Neural cell (in vitro differentiated cells): ENCODE results near the gene BIRC7. TPM values are rescaled to one million over a fixed set of nuclear protein-coding genes. Genes with fewer than 3 reads are reported as not detected.

Experiments
- H2AFZ ChIP-seq: fragments of 200-600, 300-800 bp; sonication (generic), shearing (Covaris generic); 2 replicates; pipeline ENCODE4 v1.6.0; 2014; ENCODE audit warnings: low read depth, mild to moderate bottlenecking, antibody characterized with exemption, low read length, moderate library complexity
- H3F3A ChIP-seq: fragments of 200-600 bp; shearing (Covaris generic); 2 replicates; pipeline ENCODE4 v1.6.1; 2016; ENCODE audit warnings: mild to moderate bottlenecking, moderate library complexity, mixed read lengths, antibody characterized with exemption, low read length; ENCODE audit not compliant: insufficient read depth, poor library complexity, severe bottlenecking
- H3K27ac ChIP-seq: fragments of 200-600, 300-800 bp; sonication (generic), shearing (Covaris generic); 2 replicates; pipeline ENCODE4 v1.5.1; 2014; ENCODE audit warnings: mild to moderate bottlenecking, low read length, moderate library complexity
- H3K27me3 ChIP-seq: fragments of 300-800, 200-600 bp; sonication (generic), shearing (Covaris generic); 2 replicates; pipeline ENCODE4 v1.6.0; 2014; ENCODE audit warnings: mild to moderate bottlenecking, low read depth, low read length, moderate library complexity; ENCODE audit not compliant: insufficient read depth
- H3K36me3 ChIP-seq: fragments of 300-800, 200-600 bp; sonication (generic), shearing (Covaris generic); 2 replicates; pipeline ENCODE4 v1.5.1; 2014; ENCODE audit warnings: mild to moderate bottlenecking, antibody characterized with exemption, low read length, moderate library complexity; ENCODE audit not compliant: insufficient read depth
- H3K4me2 ChIP-seq: fragments of 300-800, 200-600 bp; sonication (generic), shearing (Covaris generic); 2 replicates; pipeline ENCODE4 v1.6.0; 2014; ENCODE audit warnings: mild to moderate bottlenecking, low read length
- H3K4me3 ChIP-seq: fragments of 300-800, 200-600 bp; sonication (generic), shearing (Covaris generic); 2 replicates; pipeline ENCODE4 v1.5.1; 2014; ENCODE audit warnings: mild to moderate bottlenecking, low read length, moderate library complexity
- H3K79me2 ChIP-seq: fragments of 200-600 bp; shearing (Covaris generic); replicated peaks from 2 replicates; pipeline ENCODE4 v1.6.0; 2014; ENCODE audit warnings: mild to moderate bottlenecking, low read length, moderate library complexity; ENCODE audit not compliant: insufficient read depth
- H3K9ac ChIP-seq: fragments of 300-800, 200-600 bp; sonication (generic), shearing (Covaris generic); 2 replicates; pipeline ENCODE4 v1.6.1; 2016; ENCODE audit warnings: mild to moderate bottlenecking, low read length, mixed read lengths
- H3K9me2 ChIP-seq: fragments of 200-600 bp; shearing (Covaris generic); 2 replicates; pipeline ENCODE4 v1.6.1; 2016; ENCODE audit warnings: mild to moderate bottlenecking, low read length, mixed read lengths; ENCODE audit not compliant: insufficient read depth
- H3K9me3 ChIP-seq: fragments of 200-600, 300-800 bp; sonication (generic), shearing (Covaris generic); 2 replicates; pipeline ENCODE4 v1.6.1; 2016; ENCODE audit warnings: mild to moderate bottlenecking, mixed run types, low read length, moderate library complexity, mixed read lengths
- H4K20me1 ChIP-seq: fragments of 200-600 bp; shearing (Covaris generic); 2 replicates; pipeline ENCODE4 v1.6.1; 2016; ENCODE audit warnings: mild to moderate bottlenecking, mixed run types; ENCODE audit not compliant: insufficient read depth
- EP300 ChIP-seq: fragments of 450-650 bp; conservative IDR thresholded peaks from 2 replicates; pipeline ENCODE4 v1.6.1; 2014; ENCODE audit warnings: antibody characterized with exemption, mild to moderate bottlenecking, moderate library complexity; ENCODE audit not compliant: poor library complexity, severe bottlenecking
- EZH2 ChIP-seq: fragments of 200-600, 300-800 bp; shearing (Covaris generic), sonication (generic); IDR thresholded peaks from 2 replicates; pipeline ENCODE4 v1.6.1; 2014; ENCODE audit warnings: antibody characterized with exemption, low read length, borderline replicate concordance, mild to moderate bottlenecking; ENCODE audit not compliant: insufficient read depth, poor library complexity, severe bottlenecking
- MXI1 ChIP-seq: fragments of 450-650 bp; conservative IDR thresholded peaks from 2 replicates; pipeline ENCODE4 v1.6.1; 2014; ENCODE audit warnings: antibody characterized with exemption, mild to moderate bottlenecking; ENCODE audit not compliant: poor library complexity, severe bottlenecking
- POLR2AphosphoS5 ChIP-seq: IDR thresholded peaks from 2 replicates; pipeline ENCODE4 v1.6.1; 2012
- REST ChIP-seq: IDR thresholded peaks from 2 replicates; pipeline ENCODE4 v1.6.1; 2012; ENCODE audit warnings: borderline replicate concordance
- SMC3 ChIP-seq: fragments of 450-650 bp; conservative IDR thresholded peaks from 2 replicates; pipeline ENCODE4 v1.6.1; 2014; ENCODE audit warnings: antibody characterized with exemption, mild to moderate bottlenecking, moderate library complexity; ENCODE audit not compliant: poor library complexity
- TAF1 ChIP-seq: IDR thresholded peaks from 2 replicates; pipeline ENCODE4 v1.6.1; 2012; ENCODE audit warnings: low read depth
- polyA plus RNA-seq: library from polyadenylated mRNA; depleted of rRNA; stranded (reverse); fragments of >200 nt; gene quantifications from 2 replicates; pipeline ENCODE4 v1.2.3, GENCODE V29; 2014
- TF ChIP-seq, protein P1 (sequence below): fragments of 450-650 bp; IDR thresholded peaks from 2 replicates; pipeline ENCODE4 v1.5.1; 2014; ENCODE audit warnings: antibody characterized with exemption, mild to moderate bottlenecking, moderate library complexity; ENCODE audit not compliant: poor library complexity, severe bottlenecking

The BIRC7 gene
- polyA plus RNA-seq, 1 donor from 2014 or later = not detected

GRCh38 chr20:63206878-63207277 is 28.8 kb upstream of the BIRC7 start:
- H3K4me2 ChIP-seq = no peak overlapping the region

GRCh38 chr20:63208346-63208909 is 27.3 kb upstream of the BIRC7 start:
- Histone ChIP-seq H3K9me3 (no peaks in the 10 kb centered on the region), H3K4me2 (no peak overlapping the region), H3K4me3 (no peak overlapping the region), H3K36me3 (no peaks in the 10 kb centered on the region), H4K20me1 (peaks cover 13% of the 10 kb centered on the region), H3K27ac (no peak overlapping the region), H3F3A (no peaks in the 10 kb centered on the region), H3K9me2 (no peaks in the 10 kb centered on the region), H3K27me3 (no peaks in the 10 kb centered on the region), H3K9ac (no peak overlapping the region), H2AFZ (no peak overlapping the region), H3K79me2 (peaks cover 28% of the 10 kb centered on the region)
- no peak for TF ChIP-seq POLR2AphosphoS5
- no peak for TF ChIP-seq SMC3

More at GRCh38 chr20:63206878-63207277, 28.8 kb upstream of the BIRC7 start:
- TF ChIP-seq EZH2 = no peak
- no peak for TF ChIP-seq MXI1
- TF ChIP-seq POLR2AphosphoS5 = no peak
- TF ChIP-seq TAF1 = no peak
- TF ChIP-seq SMC3 = no peak
- TF ChIP-seq REST = no peak
- TF ChIP-seq, protein P1, sequence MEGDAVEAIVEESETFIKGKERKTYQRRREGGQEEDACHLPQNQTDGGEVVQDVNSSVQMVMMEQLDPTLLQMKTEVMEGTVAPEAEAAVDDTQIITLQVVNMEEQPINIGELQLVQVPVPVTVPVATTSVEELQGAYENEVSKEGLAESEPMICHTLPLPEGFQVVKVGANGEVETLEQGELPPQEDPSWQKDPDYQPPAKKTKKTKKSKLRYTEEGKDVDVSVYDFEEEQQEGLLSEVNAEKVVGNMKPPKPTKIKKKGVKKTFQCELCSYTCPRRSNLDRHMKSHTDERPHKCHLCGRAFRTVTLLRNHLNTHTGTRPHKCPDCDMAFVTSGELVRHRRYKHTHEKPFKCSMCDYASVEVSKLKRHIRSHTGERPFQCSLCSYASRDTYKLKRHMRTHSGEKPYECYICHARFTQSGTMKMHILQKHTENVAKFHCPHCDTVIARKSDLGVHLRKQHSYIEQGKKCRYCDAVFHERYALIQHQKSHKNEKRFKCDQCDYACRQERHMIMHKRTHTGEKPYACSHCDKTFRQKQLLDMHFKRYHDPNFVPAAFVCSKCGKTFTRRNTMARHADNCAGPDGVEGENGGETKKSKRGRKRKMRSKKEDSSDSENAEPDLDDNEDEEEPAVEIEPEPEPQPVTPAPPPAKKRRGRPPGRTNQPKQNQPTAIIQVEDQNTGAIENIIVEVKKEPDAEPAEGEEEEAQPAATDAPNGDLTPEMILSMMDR = no peak
- TF ChIP-seq EP300 = no peak
- no peaks in the 10 kb centered on the region for H3K9me2 ChIP-seq
- peaks cover 7% of the 10 kb centered on the region for H4K20me1 ChIP-seq
- H3K9ac ChIP-seq = no peak overlapping the region
- no peaks in the 10 kb centered on the region for H3K9me3 ChIP-seq
- no peaks in the 10 kb centered on the region for H3F3A ChIP-seq
- no peak overlapping the region for H3K4me3 ChIP-seq
- no peaks in the 10 kb centered on the region for H3K36me3 ChIP-seq
- H3K27me3 ChIP-seq = no peaks in the 10 kb centered on the region
- no peak overlapping the region for H2AFZ ChIP-seq
- no peak overlapping the region for H3K27ac ChIP-seq
- H3K79me2 ChIP-seq = peaks cover 16% of the 10 kb centered on the region

DNA sequence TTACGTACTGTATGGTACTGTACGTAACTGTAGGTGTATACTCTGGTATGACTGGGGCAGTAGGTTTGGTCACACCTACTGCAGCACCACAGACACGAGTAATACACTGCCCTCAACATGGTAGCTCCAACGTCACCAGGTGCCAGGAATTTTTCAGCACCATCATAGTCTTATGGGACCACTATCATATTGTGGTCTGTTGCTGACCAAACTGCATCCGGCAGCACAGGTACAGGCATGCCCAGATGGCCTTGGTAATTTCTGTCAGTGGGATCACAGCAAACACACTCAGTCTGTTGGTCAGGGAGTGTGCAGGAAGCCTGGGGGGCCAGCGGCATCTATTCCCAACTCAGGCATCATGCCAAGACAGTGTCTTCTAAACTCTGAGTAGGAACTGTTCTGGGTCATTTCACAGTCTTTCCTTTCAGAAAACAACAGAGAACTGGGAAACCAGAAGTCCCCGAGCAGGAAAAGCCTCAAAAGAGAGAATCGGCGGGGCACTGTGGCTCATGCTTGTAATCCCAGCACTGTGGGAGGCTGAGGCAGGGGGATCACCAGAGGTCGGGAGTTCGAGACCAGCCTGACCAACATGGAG is 25.6 kb upstream of the BIRC7 start:
- H3F3A ChIP-seq = no peaks in the 10 kb centered on the region
- peaks cover 9% of the 10 kb centered on the region for H4K20me1 ChIP-seq
- no peak overlapping the region for H3K4me3 ChIP-seq
- TF ChIP-seq EZH2 (no peak), EP300 (no peak), SMC3 (no peak), POLR2AphosphoS5 (no peak)
- H3K9ac ChIP-seq = no peak overlapping the region
- H3K9me3 ChIP-seq = no peaks in the 10 kb centered on the region
- no peaks in the 10 kb centered on the region for H3K9me2 ChIP-seq
- H2AFZ ChIP-seq = no peak overlapping the region
- peaks cover 45% of the 10 kb centered on the region for H3K79me2 ChIP-seq
- no peak overlapping the region for H3K27ac ChIP-seq
- H3K4me2 ChIP-seq = no peak overlapping the region
- no peaks in the 10 kb centered on the region for H3K27me3 ChIP-seq
- no peaks in the 10 kb centered on the region for H3K36me3 ChIP-seq
